Jurkat, Clone E6-1 (cell line): ENCODE results near the gene PMEPA1.

ENCODE experiments used
- DNase-seq: peaks from one replicate; pipeline ENCODE4 v3.0.0-alpha.2; 2011; ENCODE audit warnings: low read depth, low spot score
- H3K4me3 ChIP-seq: 2 replicates; pipeline ENCODE4 v1.5.1; 2011; ENCODE audit warnings: mild to moderate bottlenecking, low read length, control low read depth, moderate library complexity

Gene PMEPA1

GRCh38 chr20:57698116-57698866, 11.5 kb downstream of the PMEPA1 start:
- no peak overlapping the region for H3K4me3 ChIP-seq
- DNase-seq, result no peak

DNA sequence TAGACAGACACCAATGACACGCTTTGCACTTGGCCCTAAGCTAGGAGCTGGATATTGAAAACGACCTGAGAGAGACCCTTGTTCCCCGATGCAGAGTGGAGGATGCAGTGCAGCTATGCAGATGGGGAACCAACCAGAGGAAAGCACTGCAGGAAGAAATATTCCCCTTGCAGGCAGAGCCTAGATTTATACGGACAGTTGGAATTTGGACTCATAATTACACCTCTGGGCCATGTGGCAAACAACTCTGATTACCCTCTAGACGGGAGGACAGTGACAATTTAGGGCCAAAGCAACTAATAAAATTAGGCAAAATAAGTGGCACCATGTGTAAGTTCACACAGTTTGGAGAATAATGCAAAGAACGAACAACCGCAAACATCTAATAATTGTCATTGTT, 12.3 kb downstream of the PMEPA1 start:
- H3K4me3 ChIP-seq, result no peak overlapping the region
- no peak for DNase-seq

DNA sequence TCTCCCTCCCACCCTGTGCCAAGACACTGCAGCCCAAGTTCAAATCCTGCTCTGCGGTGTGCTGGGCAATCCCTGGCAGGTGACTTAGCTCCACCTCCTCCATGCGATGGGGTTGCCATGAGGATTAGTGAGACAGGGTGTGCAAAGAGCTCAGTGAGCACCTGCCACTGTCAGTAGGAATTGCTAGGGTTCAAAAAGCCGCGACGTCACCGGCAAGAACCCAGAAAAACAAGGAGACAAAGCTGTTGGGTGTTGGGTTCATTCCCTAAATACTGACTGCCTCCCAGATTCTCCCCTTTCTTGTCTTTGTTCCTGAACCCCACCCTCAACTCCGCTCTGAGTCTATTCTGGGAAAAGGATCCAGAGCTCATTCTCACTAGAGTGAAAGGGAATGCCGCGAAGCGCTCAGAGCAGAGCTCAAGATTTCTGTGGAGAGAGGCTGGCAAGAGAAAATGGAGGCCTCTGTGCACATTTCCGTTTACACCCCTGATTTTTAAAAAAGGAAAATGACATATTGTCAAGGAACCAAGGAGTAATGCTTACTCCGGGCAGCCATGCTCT, 13.3 kb downstream of the PMEPA1 start:
- no peak for DNase-seq
- no peak overlapping the region for H3K4me3 ChIP-seq

DNA sequence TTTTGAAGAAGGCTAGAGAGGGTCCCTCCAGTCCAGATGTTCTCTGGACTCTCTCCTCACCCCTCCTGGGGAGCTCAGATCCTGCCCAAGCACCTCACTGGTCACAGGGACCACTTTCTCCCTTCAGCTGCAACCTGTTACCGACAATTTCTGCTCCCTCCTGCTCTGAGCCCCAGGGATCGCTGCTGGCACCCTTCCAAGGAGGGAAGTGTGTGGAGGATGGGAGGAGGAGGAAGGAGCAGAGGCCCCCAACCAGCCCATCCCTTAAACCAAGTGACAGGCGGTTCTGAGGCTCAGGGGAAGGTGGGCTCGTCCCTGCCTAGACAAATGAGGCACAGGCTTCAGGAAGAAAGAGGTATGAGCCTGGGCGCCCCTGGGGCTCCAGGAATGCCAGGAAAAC, 13.9 kb downstream of the PMEPA1 start:
- DNase-seq, result no peak
- no peak overlapping the region for H3K4me3 ChIP-seq

DNA sequence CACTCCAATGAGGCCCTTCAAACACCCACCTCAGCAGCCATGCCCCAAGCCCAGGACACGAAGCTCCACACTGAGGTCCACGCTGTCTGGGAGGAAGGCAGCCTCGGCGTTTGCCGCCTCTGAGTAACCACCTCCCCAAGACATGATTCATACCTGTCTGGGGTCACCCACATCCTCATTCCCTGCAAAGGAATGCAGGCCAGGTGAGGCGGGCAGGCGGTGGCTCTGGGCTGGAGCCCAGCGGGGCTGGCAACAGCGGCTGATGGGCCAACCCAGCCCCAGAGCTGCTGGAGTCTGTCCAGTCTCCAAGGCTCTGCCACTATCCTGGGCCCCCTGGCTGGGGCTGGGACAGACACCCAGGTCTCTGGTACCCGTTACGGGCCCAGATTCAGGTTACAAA, 14.8 kb downstream of the PMEPA1 start:
- H3K4me3 ChIP-seq, result no peak overlapping the region
- DNase-seq, result no peak

DNA sequence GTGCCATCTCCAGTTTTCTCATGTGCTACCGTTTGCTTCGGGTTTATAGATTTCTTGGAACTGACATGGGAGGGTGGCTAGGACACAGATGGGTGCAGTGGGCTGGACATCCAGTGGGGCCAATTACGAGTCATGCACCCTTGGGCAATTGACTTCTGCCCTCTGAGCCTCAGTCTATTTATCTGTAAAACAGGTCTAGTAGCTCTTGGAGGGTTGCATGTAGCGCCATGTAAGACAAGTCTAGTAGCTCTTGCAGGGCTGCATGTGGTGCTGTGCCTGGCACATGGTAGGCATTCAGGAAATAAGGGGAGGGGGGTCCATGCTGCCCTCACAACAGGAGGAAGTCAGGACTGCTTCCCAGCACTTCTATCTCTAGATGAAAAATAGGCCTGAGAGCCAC, 15.3 kb downstream of the PMEPA1 start:
- no peak for DNase-seq
- no peak overlapping the region for H3K4me3 ChIP-seq

DNA sequence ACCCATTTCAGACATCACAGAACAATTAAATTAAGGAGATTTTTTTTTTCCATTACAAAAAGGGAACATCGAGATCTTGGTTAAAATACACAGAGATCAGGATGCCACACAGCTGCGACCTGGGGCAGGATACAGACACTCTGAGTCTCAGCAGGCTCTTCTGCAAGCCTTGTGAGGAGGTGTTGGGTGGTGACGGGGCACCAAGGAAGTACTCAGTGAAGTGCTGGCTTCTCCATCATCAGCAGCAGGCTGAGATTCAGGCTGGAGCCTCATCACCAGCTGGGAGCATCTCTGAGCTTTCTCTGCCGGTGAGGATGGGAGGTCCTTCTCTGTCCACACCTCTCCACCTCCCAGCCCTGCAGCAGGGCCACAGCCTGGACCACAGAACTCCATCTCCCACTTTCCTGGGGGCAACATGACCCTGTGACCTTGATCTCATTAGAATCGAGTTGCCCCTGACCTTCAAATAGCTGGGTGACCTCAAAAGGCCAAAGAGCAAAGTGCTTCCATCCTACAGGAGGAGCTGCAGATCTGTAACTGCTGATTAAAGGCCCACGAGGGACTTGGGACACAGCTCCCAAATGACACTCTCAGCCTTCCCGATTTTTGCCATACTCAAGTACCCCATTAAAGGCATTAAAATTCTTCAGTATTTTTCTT, 16.0 kb downstream of the PMEPA1 start:
- H3K4me3 ChIP-seq, result no peak overlapping the region
- no peak for DNase-seq

GRCh38 chr20:57693002-57693582, 16.7 kb downstream of the PMEPA1 start:
- no peak overlapping the region for H3K4me3 ChIP-seq
- no peak for DNase-seq

DNA sequence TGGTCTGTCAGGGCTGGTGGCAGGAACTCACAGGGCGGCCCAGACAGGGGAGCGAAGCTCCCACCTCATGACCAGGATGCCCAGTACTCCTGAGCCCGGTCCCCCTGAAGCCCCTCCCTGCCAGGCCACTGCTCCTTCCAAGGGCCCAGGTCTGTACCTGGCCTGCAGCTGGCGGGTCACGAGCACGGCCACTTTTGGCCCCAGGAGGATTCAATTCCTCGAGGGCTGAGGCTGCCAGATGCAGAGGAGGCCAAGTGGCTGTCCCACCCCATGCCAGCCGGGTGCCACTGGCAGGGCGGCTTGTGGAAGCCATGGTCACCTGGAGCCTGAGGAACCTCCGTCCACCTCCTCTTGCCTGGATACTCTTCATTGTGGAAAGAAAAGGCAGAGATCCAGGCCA, 17.4 kb downstream of the PMEPA1 start:
- no peak for DNase-seq

GRCh38 chr20:57691699-57692098, 18.1 kb downstream of the PMEPA1 start:
- H3K4me3 ChIP-seq, result no peak overlapping the region
- DNase-seq, result no peak

More for the DNA sequence above, 17.4 kb downstream of the PMEPA1 start:
- H3K4me3 ChIP-seq, result no peak overlapping the region

GRCh38 chr20:57690525-57690924, 19.3 kb downstream of the PMEPA1 start:
- no peak for DNase-seq
- no peak overlapping the region for H3K4me3 ChIP-seq

DNA sequence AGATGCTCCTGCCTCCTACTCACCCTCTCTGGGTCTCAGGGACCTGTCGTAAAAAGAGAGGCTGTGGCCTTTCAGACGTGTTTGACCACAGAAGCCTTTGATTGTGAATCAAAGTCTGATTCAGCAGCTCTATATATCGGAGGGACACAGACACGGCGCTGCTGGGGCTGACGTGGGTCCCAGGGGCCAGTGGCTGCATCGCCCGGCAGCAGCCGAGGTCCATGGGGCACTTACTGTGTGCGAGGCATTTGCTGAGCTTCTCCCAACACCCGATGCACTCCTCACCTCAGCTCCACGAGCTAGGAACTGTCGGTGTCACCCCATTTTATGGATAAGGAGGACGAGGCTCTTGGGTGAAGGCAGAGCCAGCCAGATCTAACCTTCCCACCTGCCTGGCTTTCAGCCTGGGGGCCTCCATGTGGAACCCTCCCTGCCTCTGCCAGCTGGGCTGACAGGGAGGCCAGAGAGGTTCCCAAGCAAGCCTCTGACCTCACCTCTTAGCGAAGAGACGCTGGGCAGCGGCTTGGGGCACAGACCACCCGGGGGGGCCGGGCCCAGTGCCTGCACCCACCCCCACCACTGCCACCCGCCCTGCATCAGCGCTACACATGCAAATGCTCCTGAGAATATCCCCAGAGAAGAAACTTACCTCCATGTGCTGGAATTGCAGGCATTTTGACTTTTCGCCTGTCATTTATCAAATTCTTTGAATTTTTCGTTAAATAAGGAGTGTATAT, 19.9 kb downstream of the PMEPA1 start:
- H3K4me3 ChIP-seq, result no peak overlapping the region
- no peak for DNase-seq

GRCh38 chr20:57688864-57689263, 21.0 kb downstream of the PMEPA1 start:
- no peak for DNase-seq
- H3K4me3 ChIP-seq, result no peak overlapping the region

GRCh38 chr20:57688295-57688694, 21.5 kb downstream of the PMEPA1 start:
- no peak overlapping the region for H3K4me3 ChIP-seq
- no peak for DNase-seq

DNA sequence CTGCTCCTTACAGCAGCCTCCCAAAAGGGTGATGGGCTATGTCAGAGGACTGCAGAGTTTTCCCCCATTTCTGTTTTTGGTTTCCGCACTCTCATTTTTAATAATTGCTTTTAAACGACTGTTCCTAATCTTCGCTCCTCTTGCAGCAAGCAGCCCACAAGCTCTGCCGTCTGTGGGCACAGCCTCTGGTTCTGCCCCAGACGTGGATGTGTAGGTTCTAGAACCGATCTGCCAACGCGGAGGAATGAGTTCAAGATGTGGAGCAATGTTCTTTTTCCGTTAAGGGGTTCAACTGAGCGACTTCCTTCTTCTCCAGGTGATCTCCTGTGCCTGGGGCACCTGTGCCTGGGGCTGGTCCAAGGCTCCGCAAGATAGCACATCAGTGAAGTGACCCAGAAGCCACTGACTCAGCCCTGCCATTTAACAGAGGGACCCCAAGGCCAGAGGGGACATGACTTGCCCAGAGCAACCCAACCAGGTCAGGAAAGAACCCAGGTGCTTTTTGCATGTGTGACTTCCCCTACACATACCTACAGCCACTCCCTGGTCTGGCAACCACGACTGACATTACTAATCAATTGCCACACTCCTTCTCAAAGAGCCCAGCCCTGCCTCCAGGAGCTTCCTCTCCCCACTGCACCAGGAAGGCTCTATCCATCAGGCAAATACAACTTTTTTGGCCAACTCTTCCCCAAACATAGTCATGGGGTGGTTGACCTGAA, 22.7 kb downstream of the PMEPA1 start:
- no peak for DNase-seq
- H3K4me3 ChIP-seq, result no peak overlapping the region

- H3K4me3 ChIP-seq, result peak overlapping the region; percentile 9
- no peak for DNase-seq
Observed at GRCh38 chr20:57685146-57685758, 24.6 kb downstream of the PMEPA1 start.

DNA sequence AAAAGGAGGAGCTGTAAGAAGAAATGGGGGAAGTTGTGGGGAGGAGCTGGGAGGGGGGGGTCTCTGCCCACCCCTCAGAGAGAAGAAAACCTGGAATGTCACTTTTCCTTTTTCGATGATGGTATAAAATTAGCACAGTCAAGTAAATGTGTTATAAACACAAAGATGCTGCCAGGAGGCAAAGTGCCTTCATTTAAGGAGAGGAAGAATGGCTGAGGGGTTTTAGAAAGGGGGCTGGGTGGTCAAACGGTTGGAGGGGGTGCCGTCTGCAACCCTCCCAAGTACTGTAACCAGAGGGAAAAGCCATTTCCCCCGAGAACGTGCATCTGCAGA, 25.0 kb downstream of the PMEPA1 start:
- no peak for DNase-seq
- peak overlapping the region; percentile 9 for H3K4me3 ChIP-seq

DNA sequence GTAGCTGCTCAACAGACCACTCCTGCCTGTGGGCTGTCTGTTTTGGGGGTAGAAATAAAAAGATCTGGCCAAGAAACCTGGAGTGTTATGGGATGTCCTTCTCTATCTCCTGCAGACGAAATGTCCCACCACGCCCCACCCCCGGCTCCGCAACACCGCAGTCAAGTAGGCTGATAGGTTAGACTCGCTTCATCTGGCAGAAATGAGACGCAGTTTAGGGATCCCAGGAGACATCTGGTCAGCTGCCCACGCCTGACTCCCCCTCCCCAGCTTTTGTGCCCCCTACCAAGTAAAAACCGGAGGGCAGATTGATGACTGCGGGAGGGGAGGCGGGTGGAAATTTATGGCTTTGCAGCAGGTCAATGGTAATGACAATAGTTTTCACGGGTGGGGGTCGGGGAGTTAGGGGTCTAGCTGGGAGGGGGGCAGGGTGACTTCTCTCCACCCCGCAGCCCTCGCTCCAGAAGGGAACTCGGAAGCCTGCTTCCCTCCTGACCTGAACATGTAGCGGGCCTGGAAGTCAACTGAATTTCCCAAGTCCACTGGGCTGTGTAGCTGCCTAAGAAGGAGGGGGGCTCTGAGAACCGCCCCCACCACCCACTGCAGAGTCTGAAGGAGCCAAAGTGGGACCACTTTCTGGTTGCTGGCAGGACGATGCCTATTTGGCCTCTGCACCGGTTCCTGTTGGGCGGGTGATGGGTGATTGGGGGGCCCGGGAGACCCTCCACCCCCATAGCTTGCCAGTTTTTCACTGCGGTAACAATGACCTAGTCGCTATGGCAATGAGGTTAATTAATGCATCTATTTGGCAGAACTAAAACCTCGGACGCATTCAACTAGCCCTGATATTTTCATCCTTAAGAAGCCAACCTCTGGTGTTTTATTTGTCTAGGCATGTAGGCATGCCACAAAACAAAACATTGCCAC, 25.7 kb downstream of the PMEPA1 start:
- H3K4me3 ChIP-seq, result no peak overlapping the region
- DNase-seq, result no peak
